Skeletal muscle tissue (tissue), 4 donors: ENCODE data around the gene PLPPR5. TPM values are rescaled to one million over a fixed set of nuclear protein-coding genes. Genes with fewer than 3 reads are reported as not detected.

Source experiments
- H3K27ac ChIP-seq: one replicate; pipeline ENCODE4 v1.7.0; 2013; ENCODE audit warnings: mild to moderate bottlenecking, low read depth, low read length, inconsistent platforms
- H3K27me3 ChIP-seq, 3 donors: one replicate each; pipeline ENCODE4 v1.7.0; 2013; ENCODE audit warnings: low read length in 3 of 3; ENCODE audit not compliant: control insufficient read depth in 3 of 3, insufficient read depth in 3 of 3
- H3K36me3 ChIP-seq, 3 donors: one replicate each; pipeline ENCODE4 v1.7.0; 2013; ENCODE audit warnings: low read length in 3 of 3; ENCODE audit not compliant: control insufficient read depth in 3 of 3, insufficient read depth in 3 of 3
- H3K4me1 ChIP-seq, 3 donors: one replicate each; pipeline ENCODE4 v1.7.0; 2013; ENCODE audit warnings: low read length in 3 of 3, mild to moderate bottlenecking in 3 of 3; ENCODE audit not compliant: control insufficient read depth in 3 of 3, insufficient read depth in 3 of 3
- H3K4me3 ChIP-seq, 3 donors: one replicate each; pipeline ENCODE4 v1.7.0; 2013; ENCODE audit warnings: low read length in 3 of 3
- H3K9ac ChIP-seq, 3 donors: one replicate each; pipeline ENCODE4 v1.7.0; 2013; ENCODE audit warnings: low read length in 3 of 3, mild to moderate bottlenecking in 3 of 3, moderate library complexity in 2 of 3, low read depth in 1 of 3
- H3K9me3 ChIP-seq, 3 donors: one replicate each; pipeline ENCODE4 v1.7.0; 2013; ENCODE audit warnings: low read length in 3 of 3; ENCODE audit not compliant: control insufficient read depth in 3 of 3
- total RNA-seq: library from RNA; depleted of rRNA; stranded (reverse); fragments of >200 nt; gene quantifications from one replicate; pipeline ENCODE4 v1.2.3, GENCODE V29; 2014
- donor health status: Osteomylitis.

Gene PLPPR5
- total RNA-seq, 1 donor from 2014 or later = 1.6 TPM

GRCh38 chr1:98921817-98922216, 82.8 kb downstream of the PLPPR5 start:
- H3K9me3 ChIP-seq = peaks cover 0 to 2% (median 0%) of the 10 kb centered on the region in 3 donors
- H3K36me3 ChIP-seq = no peaks in the 10 kb centered on the region
- H3K27me3 ChIP-seq = no peaks in the 10 kb centered on the region
- no peak overlapping the region for H3K9ac ChIP-seq
- no peak overlapping the region for H3K27ac ChIP-seq
- no peak overlapping the region for H3K4me3 ChIP-seq
- no peaks in the 10 kb centered on the region for H3K4me1 ChIP-seq

- Histone ChIP-seq H3K27me3 (no peaks in the 10 kb centered on the region), H3K9me3 (no peaks in the 10 kb centered on the region), H3K27ac (no peak overlapping the region), H3K36me3 (no peaks in the 10 kb centered on the region), H3K9ac (no peak overlapping the region), H3K4me3 (no peak overlapping the region), H3K4me1 (no peaks in the 10 kb centered on the region)
Measured at GRCh38 chr1:98920441-98921110, 84.1 kb downstream of the PLPPR5 start.

GRCh38 chr1:98919652-98920051, 85.0 kb downstream of the PLPPR5 start:
- Histone ChIP-seq H3K9ac (no peak overlapping the region), H3K4me3 (no peak overlapping the region), H3K27me3 (no peaks in the 10 kb centered on the region), H3K9me3 (no peaks in the 10 kb centered on the region), H3K27ac (no peak overlapping the region), H3K36me3 (no peaks in the 10 kb centered on the region), H3K4me1 (no peaks in the 10 kb centered on the region)

GRCh38 chr1:98919211-98919610, 85.5 kb downstream of the PLPPR5 start:
- Histone ChIP-seq H3K4me1 (no peaks in the 10 kb centered on the region), H3K9ac (no peak overlapping the region), H3K27me3 (no peaks in the 10 kb centered on the region), H3K4me3 (no peak overlapping the region), H3K9me3 (no peaks in the 10 kb centered on the region), H3K36me3 (no peaks in the 10 kb centered on the region), H3K27ac (no peak overlapping the region)

- Histone ChIP-seq H3K36me3 (no peaks in the 10 kb centered on the region), H3K4me1 (no peaks in the 10 kb centered on the region), H3K27ac (no peak overlapping the region), H3K9me3 (no peaks in the 10 kb centered on the region), H3K27me3 (no peaks in the 10 kb centered on the region), H3K4me3 (no peak overlapping the region), H3K9ac (no peak overlapping the region)
Measured at GRCh38 chr1:98914547-98914946, 90.1 kb downstream of the PLPPR5 start.

- Histone ChIP-seq H3K27ac (no peak overlapping the region), H3K9ac (no peak overlapping the region), H3K4me3 (no peak overlapping the region), H3K36me3 (no peaks in the 10 kb centered on the region), H3K4me1 (no peaks in the 10 kb centered on the region), H3K9me3 (no peaks in the 10 kb centered on the region), H3K27me3 (no peaks in the 10 kb centered on the region)
Measured at GRCh38 chr1:98910827-98911226, 93.8 kb downstream of the PLPPR5 start.

- H3K9ac ChIP-seq = no peak overlapping the region
- no peaks in the 10 kb centered on the region for H3K27me3 ChIP-seq
- no peaks in the 10 kb centered on the region for H3K9me3 ChIP-seq
- no peak overlapping the region for H3K27ac ChIP-seq
- H3K4me1 ChIP-seq = no peaks in the 10 kb centered on the region
- H3K36me3 ChIP-seq = no peaks in the 10 kb centered on the region
- H3K4me3 ChIP-seq = no peak overlapping the region
Measured at GRCh38 chr1:98908980-98909379, 95.7 kb downstream of the PLPPR5 start.

GRCh38 chr1:98906809-98907208, 97.9 kb downstream of the PLPPR5 start:
- H3K9me3 ChIP-seq = no peaks in the 10 kb centered on the region
- no peak overlapping the region for H3K27ac ChIP-seq
- no peak overlapping the region for H3K4me3 ChIP-seq

GRCh38 chr1:98906361-98906760, 98.3 kb downstream of the PLPPR5 start:
- H3K4me1 ChIP-seq = no peaks in the 10 kb centered on the region
- no peaks in the 10 kb centered on the region for H3K9me3 ChIP-seq
- no peak overlapping the region for H3K4me3 ChIP-seq
- H3K27me3 ChIP-seq = no peaks in the 10 kb centered on the region
- H3K9ac ChIP-seq = no peak overlapping the region
- no peaks in the 10 kb centered on the region for H3K36me3 ChIP-seq
- H3K27ac ChIP-seq = no peak overlapping the region

More at GRCh38 chr1:98906809-98907208, 97.9 kb downstream of the PLPPR5 start:
- Histone ChIP-seq H3K36me3 (no peaks in the 10 kb centered on the region), H3K27me3 (no peaks in the 10 kb centered on the region), H3K4me1 (no peaks in the 10 kb centered on the region), H3K9ac (no peak overlapping the region)

- no peak overlapping the region for H3K27ac ChIP-seq
- H3K4me3 ChIP-seq = no peak overlapping the region
- no peak overlapping the region for H3K9ac ChIP-seq
- no peaks in the 10 kb centered on the region for H3K36me3 ChIP-seq
- H3K4me1 ChIP-seq = no peaks in the 10 kb centered on the region
- no peaks in the 10 kb centered on the region for H3K9me3 ChIP-seq
- no peaks in the 10 kb centered on the region for H3K27me3 ChIP-seq
Measured at GRCh38 chr1:98904684-98905083, 100.0 kb downstream of the PLPPR5 start.
